GM21529 (cell line): ENCODE data around the gene GPN3.
"Not testable (repeated sequence)": the region's sequence is repeated elsewhere in the genome, so short reads cannot be mapped to it uniquely, and the experiment has no call there.

Source experiments
- ATAC-seq: cut with Tn5 transposase; IDR thresholded peaks from one replicate; pipeline ENCODE4 v1.9.1; 2021; ENCODE audit not compliant: unreplicated experiment

GPN3 gene

DNA sequence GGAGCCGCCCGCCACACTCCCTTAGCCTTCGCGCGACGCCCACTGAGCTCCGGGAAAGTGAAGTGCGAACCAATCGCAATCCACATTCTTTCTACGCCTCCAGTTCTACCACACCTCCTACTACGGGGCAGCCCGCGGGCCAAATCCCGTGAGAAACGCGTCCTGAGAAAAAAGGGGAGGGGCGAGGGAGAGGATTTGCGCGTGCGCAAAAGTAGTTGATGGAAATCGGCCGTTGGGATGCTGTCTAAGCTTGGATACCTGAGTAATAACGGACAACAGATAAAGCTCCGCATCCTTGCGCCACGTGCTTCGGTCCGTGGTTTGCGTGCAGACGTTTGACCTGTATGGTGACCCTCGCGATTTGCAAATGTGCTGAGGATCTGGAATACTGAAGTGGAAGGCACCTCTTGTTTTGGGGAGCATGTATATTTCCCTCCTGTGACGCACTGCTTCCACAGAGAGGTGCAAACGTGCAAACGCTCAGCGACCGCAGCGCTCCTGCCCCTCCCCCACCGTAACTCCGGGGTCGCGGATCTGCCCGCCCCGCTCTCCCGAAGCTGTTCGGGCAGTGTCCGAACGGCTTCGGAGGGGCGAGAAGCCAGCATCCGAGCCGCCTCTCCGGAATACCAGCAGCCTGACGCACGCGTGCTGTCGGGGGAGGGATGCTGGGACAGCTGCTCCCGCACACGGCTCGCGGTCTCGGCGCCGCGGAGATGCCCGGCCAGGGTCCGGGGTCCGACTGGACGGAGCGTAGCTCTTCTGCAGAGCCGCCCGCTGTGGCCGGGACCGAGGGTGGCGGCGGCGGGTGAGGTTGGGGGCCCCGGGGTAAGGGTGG lies at the start of gene GPN3, which contains the start of gene FAM216A:
GPN3 (minus strand) TSS at position 44 of the 835 bp plus-strand sequence. CDS start 54 bp downstream, outside the sequence.
FAM216A (plus strand) TSS at position 632 of the 835 bp plus-strand sequence; CDS start at position 663, 31 bp downstream.
- ATAC-seq = peak; percentile 67

DNA sequence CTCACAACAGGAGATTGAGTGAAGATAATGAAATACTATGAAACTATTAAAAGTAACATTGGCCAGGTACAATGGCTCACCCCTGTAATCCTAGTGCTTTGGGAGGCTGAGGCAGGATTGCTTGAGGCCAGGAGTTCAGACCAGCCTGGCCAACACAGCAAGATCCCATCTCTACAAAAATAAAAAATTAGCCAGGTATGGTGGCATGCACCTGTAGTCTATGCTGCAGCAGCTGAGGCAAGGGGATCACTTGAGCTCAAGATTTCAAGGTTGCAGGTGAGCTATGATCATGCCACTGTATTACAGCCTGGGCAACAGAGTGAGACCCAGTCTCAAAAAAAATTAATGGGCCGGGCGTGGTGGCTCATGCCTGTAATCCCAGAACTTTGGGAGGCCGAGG lies 48.9 kb upstream of the GPN3 start:
- no peak for ATAC-seq

DNA sequence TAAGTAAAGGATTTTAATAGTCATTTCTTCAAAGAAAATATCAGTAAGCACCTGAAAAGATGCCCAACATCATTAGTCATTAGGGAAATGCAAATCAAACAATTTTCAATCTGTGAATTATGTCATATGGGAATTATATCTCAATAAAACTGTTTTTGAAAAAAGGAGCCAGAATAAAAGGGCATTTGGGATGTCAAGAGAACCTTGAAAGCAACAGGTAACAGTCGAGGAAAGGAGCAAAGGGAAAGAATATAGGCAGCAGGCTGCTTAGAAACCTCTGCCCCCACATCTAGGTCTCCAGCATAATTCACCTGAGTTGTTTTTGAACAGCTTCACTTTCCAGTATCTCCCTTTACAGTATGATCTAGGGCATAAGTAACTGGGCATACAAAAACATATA lies 46.3 kb upstream of the GPN3 start:
- ATAC-seq = no peak

DNA sequence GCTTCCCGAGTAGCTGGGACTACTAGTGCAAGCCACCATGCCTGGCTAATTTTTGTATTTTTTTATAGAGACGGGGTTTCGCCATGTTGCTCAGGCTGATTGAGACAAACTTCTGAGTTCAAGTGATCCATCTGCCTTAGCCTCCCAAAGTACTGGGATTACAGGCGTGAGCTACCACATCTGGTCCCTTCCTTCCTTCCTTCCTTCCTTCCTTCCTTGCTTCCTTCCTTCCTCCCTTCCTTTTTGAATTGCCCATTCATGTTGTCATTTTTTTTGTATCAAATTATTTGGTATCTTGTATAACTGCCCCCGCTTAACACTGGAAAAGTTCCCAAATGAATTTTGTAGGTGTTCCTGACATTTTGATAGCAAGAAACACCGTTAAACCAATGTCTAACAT lies 45.8 kb upstream of the GPN3 start:
- no peak for ATAC-seq

DNA sequence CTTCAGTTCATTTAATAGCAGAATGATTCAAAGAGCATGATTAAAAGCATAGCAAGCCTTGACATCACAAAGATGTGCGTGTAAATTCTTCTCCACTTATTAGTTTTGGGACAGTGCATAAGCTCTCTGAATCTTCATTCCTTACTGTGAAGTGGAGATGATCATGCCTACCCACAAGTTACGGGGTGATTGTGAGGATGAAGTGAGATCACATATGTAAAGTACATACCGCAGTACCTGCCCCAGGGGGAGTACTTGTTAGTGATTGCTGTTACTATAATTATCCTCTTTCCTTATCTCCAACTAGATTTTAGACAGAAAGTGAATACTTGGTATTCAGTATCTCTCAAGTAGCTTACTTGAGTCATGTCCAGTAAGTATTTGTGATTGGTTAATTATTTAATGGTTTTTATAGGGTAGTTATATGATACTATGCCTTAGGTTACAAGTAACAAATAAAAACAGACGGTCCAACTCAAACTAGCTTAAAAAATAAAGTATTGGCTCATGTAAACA lies 40.1 kb upstream of the GPN3 start:
- no peak for ATAC-seq

DNA sequence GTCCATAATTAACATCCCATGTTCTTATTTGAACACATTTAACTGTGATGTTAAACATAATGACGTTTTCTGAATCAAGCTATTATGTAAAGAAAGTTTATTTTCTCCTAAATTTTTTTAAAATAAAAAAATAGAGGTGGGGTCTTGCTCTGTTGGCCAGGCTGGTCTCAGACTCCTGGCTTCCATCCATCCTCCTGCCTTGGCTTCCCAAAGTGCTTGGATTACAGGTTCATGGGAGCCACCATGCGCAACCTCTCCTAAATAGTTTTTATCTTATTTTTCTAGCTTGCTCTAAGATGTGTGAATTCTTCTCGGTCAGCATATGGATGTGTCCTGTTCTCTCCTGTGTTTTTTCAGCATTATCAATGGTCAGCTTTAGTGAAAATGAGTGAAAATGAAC lies 37.3 kb upstream of the GPN3 start:
- ATAC-seq = no peak

DNA sequence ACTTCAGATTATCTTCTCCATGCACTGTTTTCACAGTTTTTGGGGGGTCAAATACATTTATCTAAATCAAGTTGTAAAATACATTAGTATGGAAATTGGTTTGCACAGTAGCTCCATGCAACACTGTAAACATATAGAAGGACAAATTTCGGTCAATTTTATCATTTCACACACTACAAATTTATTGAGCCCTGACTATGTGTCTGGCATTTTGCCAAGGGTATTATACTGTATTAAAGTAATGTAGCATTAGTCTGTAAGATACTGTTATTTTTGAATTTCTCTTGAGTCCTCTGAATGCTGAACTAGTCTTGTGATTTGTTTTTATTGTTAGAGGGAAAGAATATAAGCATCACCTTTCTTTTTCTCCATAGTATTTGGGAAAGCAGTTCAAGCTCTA lies 35.4 kb upstream of the GPN3 start:
- ATAC-seq = no peak

DNA sequence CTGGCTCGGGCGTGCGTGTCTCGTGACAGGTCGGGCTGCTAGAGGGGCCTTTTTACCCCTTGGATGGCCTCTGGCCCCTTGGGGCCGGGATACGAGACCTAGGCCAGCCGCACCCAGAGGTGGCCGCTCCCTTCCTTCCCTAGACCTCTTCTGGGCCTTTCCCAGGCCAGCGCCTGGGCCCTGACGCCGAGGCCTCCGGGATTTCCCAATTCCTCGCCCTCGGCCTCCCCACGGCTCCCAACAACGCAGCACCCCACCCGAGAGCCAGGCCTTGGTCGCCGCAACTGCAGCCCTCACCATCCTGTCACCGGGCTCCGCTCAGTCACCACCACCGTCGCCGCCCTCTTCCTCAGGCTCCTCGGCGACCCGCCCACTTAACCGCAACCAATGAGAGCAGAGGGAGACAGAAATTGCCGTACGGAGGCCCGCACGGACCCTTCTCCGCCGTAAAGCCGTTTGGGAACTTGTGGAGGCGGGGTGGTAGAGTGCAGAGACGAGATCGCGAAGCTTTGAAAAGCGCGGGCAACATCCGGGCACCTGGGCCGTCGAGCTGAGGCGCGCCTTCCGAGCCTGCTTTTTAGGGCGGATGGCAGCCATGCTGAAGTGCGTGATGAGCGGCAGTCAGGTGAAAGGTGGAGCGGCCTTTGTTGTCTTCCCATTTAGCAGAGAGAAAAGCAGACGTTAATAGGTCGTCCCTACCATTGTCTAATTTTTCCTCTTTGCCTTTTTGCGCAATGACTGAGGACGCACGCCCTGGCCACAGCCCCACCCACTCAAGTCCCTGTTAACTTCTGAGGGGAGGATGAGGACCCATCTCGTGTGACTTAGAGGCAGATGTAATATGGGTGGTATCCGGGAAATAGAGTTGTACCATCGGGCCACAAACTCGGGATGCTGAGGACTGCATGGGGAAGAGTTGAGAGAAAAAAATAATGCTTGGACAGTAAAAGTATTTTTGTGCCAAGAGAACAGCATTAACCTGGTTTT lies 34.0 kb upstream of the GPN3 start, which contains the start of the genes RAD9B and VPS29:
RAD9B (plus strand) TSS at position 580 of the 987 bp plus-strand sequence; CDS start at position 587, 7 bp downstream.
VPS29 (minus strand) TSS at position 360 of the 987 bp plus-strand sequence; CDS start at position 300, 60 bp downstream.
- peak; percentile 91 for ATAC-seq

DNA sequence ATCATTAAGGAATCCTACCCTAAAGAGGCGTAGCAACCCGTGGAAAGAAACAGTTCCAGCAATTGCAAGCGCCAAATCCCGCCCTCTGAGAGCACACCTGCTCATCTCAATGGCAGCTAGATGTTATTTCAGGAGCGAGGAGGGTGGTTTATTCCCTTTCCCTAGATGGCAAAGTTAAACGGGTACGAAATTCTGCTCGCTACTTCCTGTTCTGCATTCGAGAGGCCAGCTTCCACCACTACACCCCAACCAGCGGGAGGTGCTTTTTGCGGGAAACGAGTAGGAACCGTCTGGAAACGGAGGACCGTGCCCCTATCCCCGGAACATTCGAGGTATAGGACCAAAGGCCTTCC lies 33.3 kb upstream of the GPN3 start:
- ATAC-seq = peak; percentile 23

DNA sequence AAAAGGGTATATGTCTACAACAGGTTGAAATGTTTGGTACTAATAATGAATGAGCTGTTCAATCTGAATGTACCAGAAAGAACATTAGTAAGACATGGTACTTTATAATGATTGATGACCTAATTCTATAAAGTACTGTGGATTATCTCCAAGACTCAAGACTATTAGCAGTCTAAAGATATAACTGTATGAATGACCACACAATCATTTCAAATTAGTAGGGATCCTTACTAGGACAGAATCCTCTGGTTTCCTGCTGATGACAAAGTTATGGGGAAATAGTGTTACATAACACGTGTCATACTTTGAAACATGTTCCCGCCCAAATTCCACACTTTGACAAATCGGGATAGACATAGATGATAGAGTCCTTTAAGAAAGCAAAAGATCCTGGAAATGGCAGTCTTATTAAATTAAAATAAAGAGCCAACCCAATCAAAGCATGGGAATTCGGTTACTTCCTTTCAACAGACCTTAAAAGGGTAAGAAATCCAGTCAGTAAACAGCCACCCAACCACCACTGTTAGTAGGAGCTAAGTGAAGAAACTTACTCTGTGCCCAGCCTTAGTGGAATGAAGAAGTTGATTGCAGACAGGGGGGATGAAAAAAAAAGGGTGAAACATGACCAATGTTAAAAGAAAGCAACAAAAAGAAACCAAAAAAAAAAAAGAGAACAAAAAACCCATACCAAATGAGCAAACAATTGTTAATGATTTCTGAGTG lies 31.1 kb upstream of the GPN3 start:
- ATAC-seq = no peak

DNA sequence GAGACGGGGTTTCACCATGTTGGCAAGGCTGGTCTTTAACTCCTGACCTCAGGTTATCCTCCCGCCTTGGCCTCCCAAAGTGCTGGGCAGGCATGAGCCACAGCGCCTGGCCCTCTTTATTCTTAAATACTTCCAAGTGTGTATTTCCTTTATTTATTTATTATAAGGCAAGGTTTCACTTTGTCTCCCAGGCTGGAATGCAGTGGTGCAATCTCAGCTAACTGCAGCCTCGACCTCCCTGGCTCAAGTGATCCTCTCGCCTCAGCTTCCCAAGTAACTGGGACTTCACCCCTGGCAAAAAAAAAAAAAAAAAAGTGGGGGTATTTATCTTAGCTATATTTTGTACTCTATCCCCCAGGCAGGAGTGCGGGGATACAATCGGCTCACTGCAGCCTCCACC lies 7.4 kb upstream of the GPN3 start:
- no peak for ATAC-seq

DNA sequence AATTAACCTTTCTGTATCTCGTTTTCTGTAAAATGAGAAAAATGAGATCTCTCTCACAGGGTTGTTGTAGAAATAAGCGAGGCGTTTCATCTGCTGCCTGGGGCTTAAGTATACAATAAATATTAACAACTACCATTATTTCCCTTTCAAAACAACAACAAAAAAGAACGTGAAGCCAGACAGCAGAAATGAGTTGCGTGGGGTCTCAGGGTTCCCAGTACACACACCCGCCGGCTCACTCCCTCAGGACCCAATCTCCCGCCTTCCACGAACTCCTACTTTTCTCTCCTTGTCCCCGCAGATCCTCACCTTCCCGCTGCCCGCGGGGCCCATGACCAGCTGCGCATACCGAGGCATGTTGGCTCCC lies 227 bp downstream of the GPN3 start:
- no peak for ATAC-seq

DNA sequence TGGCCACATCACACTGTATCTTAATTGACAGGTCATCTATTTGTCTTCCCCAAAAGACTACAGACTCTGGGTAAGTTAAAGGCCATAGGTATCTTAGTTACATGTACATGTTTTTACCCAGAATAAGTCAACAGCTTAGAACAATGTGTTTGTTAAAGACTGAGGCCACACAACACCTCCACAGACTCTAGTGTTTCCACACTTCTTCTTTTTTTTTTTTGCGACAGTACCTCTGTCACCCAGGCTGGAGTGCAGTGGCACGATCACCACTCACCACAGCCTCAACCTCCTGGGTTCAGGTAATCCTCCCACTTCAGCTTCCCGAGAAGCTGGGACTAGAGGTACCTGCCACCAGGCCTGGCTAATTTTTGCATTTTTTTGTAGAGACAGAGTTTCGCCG lies 1.3 kb downstream of the GPN3 start:
- ATAC-seq = no peak

DNA sequence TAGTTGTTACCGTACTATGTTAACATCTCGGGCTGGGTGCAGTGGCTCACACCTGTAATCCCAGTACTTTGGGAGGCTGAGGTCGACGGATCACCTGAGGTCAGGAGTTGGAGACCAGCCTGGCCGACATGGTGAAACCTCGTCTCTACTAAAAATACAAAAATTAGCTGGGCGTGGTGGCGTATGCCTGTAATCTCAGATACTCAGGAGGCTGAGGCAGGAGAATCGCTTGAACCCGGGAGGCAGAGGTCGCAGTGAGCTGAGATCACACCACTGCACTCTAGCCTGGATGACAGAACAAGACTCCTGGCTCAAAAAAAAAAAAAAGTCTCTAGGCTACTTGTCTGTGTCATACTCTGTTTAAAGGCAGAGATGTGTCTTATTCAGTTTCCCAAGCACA lies 2.3 kb downstream of the GPN3 start:
- not testable (repeated sequence) for ATAC-seq

DNA sequence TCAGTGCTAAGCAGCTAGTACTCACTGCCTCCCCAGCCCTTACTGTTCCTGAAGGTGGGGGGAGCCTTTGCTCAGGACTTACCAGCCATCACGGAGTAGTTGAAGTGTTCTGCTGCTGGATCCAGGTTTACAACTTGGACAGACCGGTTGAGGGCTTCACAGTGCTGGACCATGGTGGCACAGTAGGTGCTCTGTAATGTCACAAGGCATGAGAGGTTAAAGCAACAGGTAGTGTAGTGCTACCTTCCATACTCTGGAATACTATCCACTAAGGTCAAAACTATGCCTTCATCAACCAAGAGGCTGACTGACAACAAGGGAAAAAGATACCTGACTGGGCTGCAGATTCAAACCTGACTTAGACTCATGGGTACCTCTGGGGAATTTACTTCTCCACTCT lies 3.0 kb downstream of the GPN3 start:
- no peak for ATAC-seq

DNA sequence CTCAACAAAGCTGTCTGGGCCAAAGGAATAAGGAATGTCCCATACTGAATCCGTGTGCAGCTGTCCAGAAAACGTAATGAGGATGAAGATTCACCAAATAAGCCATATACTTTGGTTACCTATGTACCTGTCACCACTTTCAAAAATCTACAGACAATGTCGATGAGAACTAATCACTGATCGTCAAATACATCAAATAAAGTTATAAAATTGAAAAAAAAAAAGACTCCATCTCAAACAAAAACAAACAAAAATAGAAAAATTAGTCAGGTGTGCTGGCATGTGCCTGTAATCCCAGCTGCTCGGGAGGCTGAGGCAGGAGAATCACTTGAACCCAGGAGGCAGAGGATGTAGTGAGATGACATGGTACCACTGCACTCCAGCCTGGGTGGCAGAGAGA lies 6.9 kb downstream of the GPN3 start:
- not testable (repeated sequence) for ATAC-seq

DNA sequence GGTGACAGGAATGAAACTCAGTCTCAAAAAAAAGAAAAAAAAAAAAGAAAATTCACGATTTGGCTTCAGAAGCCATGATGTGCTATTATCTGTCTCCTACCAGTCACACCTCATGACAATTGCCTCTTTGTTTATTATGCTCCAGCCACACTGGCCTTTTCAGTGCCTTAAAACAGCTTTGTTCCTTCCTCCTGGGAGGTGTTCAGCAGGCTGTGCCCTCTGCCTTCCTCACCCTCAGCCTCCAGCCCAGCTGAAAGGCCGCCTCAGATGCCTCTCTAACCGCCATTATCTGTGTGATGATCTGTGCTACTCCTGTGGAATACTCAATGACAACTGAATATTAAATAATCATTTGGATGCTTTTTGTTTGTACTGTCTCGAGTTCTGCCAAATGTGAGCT lies 9.3 kb downstream of the GPN3 start:
- ATAC-seq = no peak

DNA sequence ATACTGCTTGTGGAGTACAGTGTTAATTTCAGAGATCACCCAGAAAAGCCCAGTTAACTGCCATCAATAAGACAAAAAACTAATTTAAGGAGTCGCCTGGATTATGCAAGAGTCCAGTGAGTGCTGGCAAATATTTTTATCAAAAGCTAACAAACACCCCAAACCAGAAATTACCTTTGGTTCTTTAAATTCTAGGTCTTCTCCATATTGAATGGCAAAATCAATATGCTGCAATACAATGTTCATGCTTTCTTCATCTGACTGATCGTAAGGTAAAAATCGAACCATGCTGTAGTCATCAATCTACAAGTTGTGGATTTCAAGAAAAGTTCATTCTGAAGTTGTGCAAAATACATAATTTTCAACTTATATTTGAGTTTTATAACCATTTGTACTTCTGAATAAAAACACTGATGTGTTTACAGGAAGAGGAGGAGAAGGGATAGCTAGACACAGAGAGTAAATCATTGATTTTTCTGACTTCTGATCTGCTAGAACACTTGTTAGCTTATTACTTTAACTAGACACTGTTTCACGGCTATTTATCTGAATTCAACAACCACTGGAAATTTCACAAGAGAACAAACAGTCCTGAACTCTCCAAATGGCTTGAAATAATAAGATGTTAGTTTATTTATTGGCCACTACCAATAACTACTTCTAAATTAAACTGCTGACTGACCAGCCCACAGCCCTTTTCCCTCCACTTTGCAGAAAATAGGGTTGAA lies 14.3 kb downstream of the GPN3 start:
- ATAC-seq = no peak

DNA sequence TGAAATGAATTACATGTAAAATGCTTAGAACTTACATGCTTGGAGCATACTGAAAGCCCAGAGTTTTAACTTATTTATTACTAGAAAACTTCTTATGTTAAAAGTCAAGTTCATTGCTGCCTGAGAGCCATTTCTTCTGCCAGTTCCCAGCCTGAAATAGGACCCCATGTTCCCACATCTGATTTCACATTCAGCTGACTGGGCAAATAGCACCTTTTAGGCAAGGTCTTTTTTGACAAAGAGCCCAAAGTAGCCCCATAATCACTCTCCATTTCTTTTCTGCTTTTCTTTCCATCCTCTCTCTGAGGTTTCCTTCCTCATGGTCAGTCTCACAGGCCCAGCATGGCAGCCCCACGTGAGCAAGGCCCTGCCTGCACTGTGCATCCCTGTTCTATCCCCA lies 16.8 kb downstream of the GPN3 start:
- no peak for ATAC-seq
